D721Med (cell line): ENCODE results near the gene SUSD5.
"Not testable (repeated sequence)": the region's sequence is repeated elsewhere in the genome, so short reads cannot be mapped to it uniquely, and the experiment has no call there.

ENCODE experiments used
- DNase-seq: peaks from one replicate; pipeline ENCODE4 v3.0.0; 2011; ENCODE audit warnings: low spot score; ENCODE audit not compliant: insufficient read length
- FAIRE-seq: peaks from 2 replicates; lab custom pipeline; 2011; peaks lifted over from hg19 to GRCh38; lab: Jason Lieb, UNC
- TF ChIP-seq, protein P1 (sequence below): IDR thresholded peaks from 2 replicates; pipeline ENCODE4 v1.5.1; 2012; ENCODE audit warnings: mild to moderate bottlenecking, control low read depth; ENCODE audit not compliant: insufficient read depth; ENCODE audit errors: missing control alignments

SUSD5 gene

DNA sequence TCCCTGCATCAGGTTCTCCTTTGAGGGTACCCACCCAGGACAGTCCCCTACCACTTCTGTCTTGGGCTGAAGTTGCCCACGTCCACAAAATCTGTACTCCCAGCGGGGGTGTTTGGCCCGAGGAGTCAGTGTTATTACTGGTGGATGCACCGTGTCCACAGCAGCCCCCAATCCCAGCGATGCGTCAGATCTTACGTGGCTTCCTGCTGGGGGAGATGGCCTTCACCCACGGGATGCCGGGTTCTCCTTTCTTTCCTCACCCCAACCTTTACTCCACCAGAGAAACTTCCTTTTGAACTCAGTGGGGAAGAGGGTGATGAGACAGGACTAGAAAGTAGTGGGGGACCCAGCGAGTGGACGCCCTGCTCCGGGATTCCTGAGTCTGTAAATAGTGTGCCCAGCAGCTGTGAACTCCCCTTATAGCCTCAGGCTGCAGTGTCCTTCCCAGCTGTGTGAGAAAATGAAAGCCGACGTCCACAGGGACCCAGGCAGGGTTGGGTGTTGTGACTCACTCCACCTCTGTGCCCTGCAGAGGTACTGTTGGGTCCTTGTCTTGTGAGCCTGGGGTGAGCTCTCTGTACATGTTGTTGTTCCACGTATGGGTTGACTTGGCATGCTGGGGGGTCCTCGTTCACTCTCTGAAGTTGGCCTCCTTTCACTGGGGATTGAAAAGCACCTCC, 73.2 kb downstream of the SUSD5 start:
- FAIRE-seq (no peak), DNase-seq (no peak)
- TF ChIP-seq, protein P1, sequence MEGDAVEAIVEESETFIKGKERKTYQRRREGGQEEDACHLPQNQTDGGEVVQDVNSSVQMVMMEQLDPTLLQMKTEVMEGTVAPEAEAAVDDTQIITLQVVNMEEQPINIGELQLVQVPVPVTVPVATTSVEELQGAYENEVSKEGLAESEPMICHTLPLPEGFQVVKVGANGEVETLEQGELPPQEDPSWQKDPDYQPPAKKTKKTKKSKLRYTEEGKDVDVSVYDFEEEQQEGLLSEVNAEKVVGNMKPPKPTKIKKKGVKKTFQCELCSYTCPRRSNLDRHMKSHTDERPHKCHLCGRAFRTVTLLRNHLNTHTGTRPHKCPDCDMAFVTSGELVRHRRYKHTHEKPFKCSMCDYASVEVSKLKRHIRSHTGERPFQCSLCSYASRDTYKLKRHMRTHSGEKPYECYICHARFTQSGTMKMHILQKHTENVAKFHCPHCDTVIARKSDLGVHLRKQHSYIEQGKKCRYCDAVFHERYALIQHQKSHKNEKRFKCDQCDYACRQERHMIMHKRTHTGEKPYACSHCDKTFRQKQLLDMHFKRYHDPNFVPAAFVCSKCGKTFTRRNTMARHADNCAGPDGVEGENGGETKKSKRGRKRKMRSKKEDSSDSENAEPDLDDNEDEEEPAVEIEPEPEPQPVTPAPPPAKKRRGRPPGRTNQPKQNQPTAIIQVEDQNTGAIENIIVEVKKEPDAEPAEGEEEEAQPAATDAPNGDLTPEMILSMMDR = no peak

DNA sequence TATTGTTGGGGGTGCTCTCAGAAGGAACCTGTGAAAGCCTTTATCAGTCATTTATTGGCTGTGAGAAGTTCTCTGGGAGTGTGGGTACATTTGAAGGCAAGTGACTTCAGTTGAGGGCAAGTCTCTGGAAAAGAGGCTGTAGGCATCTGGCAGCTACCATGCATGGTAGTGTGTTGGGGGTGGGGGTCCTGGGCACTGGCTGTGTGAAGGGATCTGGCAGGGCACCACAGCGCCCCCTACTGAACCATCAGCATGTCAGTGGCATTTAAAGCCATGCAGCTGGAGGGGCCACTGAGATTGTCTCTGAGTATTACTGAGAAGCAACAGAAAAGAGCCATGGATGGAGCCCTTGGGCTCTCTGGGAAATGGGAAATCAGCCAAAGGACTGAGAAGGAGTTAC, 74.2 kb downstream of the SUSD5 start:
- TF ChIP-seq, protein P1 = peak; percentile 29
- FAIRE-seq = no peak
- DNase-seq = no peak

DNA sequence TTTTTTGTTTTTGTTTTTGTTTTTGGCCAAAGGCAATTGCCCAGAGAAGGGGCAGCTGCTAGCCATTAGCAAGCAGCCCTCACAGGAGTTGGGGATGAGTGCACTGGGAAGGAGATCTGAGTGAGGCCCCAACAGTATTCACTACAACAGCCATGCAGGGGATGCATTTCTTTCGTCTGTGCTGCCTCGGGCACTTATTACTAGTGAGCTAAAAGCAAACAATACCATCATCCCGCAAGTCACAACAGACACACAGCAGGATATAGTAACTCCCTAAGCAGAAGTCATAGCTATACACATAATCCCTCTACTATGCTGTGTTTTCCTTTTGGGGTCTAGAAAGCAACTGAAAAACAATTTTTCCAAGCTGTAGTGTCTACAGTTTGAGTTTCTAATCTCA, 77.6 kb downstream of the SUSD5 start:
- no peak for DNase-seq
- no peak for FAIRE-seq
- TF ChIP-seq, protein P1 = no peak

DNA sequence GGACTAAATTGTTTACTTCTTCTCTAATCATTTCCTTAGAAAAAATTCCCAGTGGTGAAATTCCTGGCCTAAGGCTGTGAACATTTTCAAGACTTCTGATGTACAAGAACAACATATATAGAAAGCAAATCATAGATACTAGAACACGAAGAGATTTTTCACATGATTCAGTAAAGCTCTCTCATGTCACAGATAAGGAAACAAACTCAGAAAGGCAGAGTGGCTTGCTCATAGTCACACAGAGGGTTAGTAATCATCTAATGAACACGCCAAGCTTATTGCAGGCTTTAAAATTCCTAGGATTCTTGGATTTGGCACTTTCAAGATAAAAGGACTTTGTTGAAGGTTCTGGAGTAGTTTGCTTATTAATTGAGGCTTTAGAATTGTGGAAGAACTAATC, 78.6 kb downstream of the SUSD5 start:
- FAIRE-seq (no peak), DNase-seq (no peak)
- TF ChIP-seq, protein P1 = no peak

DNA sequence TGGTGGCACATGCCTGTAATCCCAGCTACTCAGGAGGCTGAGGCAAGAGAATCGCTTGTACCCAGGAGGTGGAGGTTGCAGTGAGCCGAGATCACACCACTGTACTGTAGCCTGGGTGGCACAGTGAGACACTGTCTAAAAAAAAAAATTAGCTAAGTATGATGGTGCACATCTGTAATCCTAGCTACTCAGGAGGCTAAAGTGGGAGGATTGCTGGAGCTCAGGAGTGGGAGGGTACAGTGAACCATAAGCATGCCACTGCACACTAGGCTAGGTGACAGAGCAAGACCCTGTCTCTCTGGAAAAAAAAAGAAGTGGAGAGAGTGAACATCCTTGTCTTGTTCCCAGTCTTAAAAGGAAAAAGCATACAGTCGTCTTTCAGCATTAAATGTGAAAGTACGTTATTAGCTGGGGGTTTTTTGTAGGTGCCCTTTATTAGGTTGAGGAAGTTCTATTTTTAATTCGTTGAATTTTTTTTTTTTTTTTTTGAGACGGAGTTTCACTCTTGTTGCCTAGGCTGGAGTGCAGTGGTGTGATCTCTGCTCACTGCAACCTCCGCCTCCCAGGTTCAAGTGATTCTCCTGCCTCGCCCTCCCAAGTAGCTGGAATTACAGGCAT, 79.5 kb downstream of the SUSD5 start:
- not testable (repeated sequence) for DNase-seq, FAIRE-seq

DNA sequence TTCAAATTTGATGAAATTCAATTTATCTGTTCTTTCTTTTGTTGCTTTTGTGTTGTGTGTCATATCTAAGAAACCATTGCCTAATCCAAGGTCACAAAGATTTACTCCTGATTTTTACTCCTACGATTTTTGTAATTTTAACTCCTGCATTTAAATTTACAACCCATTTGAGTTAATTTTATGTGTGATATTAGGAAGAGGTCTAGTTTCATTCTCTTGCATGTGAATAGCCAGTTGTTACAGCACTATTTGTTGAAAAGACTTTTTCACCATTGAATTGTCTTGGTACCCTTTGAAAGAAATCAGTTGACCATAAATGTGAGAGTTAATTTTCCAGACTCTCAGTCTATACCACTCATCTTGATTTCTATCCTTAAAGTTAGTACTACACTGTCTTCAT, 80.9 kb downstream of the SUSD5 start:
- TF ChIP-seq, protein P1 = no peak
- no peak for FAIRE-seq
- no peak for DNase-seq

DNA sequence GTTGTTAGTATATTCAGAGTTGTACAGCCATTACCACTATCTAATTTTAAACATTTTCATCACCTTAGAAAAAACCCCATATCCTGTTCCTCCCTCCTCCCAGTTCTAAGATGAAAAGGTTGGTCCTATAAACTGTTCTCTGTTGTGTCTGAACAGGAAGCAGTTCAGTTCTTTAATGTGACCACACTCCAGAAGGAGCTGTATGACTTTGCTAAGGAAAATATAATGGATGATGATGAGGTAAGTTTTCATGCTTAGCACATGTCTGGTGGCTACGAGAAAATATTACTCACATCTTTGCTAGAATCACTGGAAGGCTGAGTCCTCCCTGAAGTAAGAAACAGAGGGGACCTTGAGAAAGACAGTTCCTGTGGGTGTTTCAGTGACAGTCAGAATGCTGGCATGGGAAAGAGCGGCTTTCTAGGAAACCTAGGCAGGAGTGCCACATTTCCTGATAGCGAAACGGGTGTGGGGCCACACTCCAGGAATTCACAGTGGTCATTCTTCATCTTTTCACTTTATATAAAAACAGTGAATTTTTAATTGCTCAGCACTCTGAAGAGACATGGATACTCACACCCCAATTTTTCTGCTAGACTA, 84.5 kb downstream of the SUSD5 start:
- TF ChIP-seq, protein P1 = no peak
- DNase-seq (no peak), FAIRE-seq (no peak)
